HL-60 (cell line): ENCODE data around the gene RASAL2.

Experiments
- GABPA ChIP-seq: IDR thresholded peaks from 2 replicates; pipeline ENCODE4 v1.6.1; 2012; ENCODE audit warnings: low read depth
- POLR2AphosphoS5 ChIP-seq: IDR thresholded peaks from 2 replicates; pipeline ENCODE4 v1.6.1; 2012; ENCODE audit warnings: low read depth
- SPI1 ChIP-seq: IDR thresholded peaks from 2 replicates; pipeline ENCODE4 v1.6.1; 2012; ENCODE audit warnings: low read depth, mild to moderate bottlenecking, borderline replicate concordance
- TF ChIP-seq, protein P1 (sequence below): IDR thresholded peaks from one replicate; pipeline ENCODE4 v1.5.1; 2011; ENCODE audit warnings: low read length, control low read depth, inconsistent platforms; ENCODE audit not compliant: insufficient read depth
- TF ChIP-seq, protein P2 (sequence below): IDR thresholded peaks from 2 replicates; pipeline ENCODE4 v1.6.1; 2012; ENCODE audit warnings: low read depth; ENCODE audit not compliant: insufficient replicate concordance

DNA sequence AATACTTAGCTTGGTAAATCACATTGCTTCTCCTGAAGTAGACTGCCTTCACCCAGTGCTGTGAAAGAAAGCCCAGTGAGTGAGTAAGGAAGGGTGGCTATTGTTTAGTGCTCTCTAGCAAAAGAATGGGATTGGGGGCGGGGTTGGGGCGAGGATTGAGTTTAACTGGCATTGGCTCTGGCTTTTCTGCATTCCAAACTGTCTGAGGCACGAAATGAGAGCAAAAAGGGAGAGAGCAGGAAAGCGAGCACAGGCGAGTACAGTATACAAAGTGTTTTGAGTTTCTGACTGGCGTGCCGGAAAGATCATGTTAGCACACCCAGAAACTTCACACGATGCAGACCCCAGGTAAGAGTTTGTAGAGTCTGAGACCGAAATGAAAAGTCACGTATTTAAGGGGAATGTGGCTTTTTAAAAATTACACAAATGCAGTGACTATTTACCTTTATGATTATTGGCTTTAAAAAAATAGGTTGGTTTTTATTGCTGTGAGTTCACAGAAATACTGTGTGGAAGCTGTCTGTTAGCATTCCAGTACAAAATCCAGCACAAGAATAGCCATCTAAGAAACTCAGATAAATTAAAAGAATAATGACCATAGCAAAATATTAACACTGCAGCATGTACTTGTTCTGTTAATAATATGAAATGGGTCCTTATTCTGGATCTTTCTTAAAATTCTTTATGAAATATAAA, 247.5 kb downstream of the RASAL2 start:
- TF ChIP-seq, protein P1, sequence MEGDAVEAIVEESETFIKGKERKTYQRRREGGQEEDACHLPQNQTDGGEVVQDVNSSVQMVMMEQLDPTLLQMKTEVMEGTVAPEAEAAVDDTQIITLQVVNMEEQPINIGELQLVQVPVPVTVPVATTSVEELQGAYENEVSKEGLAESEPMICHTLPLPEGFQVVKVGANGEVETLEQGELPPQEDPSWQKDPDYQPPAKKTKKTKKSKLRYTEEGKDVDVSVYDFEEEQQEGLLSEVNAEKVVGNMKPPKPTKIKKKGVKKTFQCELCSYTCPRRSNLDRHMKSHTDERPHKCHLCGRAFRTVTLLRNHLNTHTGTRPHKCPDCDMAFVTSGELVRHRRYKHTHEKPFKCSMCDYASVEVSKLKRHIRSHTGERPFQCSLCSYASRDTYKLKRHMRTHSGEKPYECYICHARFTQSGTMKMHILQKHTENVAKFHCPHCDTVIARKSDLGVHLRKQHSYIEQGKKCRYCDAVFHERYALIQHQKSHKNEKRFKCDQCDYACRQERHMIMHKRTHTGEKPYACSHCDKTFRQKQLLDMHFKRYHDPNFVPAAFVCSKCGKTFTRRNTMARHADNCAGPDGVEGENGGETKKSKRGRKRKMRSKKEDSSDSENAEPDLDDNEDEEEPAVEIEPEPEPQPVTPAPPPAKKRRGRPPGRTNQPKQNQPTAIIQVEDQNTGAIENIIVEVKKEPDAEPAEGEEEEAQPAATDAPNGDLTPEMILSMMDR: no peak
- TF ChIP-seq POLR2AphosphoS5 (no peak), SPI1 (no peak), GABPA (no peak)
- TF ChIP-seq, protein P2, sequence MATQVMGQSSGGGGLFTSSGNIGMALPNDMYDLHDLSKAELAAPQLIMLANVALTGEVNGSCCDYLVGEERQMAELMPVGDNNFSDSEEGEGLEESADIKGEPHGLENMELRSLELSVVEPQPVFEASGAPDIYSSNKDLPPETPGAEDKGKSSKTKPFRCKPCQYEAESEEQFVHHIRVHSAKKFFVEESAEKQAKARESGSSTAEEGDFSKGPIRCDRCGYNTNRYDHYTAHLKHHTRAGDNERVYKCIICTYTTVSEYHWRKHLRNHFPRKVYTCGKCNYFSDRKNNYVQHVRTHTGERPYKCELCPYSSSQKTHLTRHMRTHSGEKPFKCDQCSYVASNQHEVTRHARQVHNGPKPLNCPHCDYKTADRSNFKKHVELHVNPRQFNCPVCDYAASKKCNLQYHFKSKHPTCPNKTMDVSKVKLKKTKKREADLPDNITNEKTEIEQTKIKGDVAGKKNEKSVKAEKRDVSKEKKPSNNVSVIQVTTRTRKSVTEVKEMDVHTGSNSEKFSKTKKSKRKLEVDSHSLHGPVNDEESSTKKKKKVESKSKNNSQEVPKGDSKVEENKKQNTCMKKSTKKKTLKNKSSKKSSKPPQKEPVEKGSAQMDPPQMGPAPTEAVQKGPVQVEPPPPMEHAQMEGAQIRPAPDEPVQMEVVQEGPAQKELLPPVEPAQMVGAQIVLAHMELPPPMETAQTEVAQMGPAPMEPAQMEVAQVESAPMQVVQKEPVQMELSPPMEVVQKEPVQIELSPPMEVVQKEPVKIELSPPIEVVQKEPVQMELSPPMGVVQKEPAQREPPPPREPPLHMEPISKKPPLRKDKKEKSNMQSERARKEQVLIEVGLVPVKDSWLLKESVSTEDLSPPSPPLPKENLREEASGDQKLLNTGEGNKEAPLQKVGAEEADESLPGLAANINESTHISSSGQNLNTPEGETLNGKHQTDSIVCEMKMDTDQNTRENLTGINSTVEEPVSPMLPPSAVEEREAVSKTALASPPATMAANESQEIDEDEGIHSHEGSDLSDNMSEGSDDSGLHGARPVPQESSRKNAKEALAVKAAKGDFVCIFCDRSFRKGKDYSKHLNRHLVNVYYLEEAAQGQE: no peak
